HEK293 (cell line): ENCODE results near the gene AK9.
"Not testable (repeated sequence)": the region's sequence is repeated elsewhere in the genome, so short reads cannot be mapped to it uniquely, and the experiment has no call there.

ENCODE experiments used
- CTCF ChIA-PET: fragments of 350-600 bp; formaldehyde crosslinking; extraction: SDS; loops from one replicate; lab custom pipeline; 2021; ENCODE audit warnings: antibody characterized with exemption; lab: Yijun Ruan, JAX
- POLR2A ChIA-PET: fragments of 300-600 bp; formaldehyde crosslinking; extraction: SDS; loops from one replicate; lab custom pipeline; 2020; ENCODE audit warnings: antibody characterized with exemption, inconsistent platforms; lab: Yijun Ruan, JAX
- H3K27ac ChIP-seq: fragments of 200-500 bp; sonication (Bioruptor generic); 2 replicates; pipeline ENCODE4 v1.5.1; 2014; ENCODE audit warnings: low read depth, low read length, control low read depth, inconsistent platforms; ENCODE audit errors: extremely low read depth
- H3K36me3 ChIP-seq, 2 experiments: fragments of 200-500 bp in 1 of 2; sonication (Bioruptor generic) in 1 of 2; 1 replicate in 1 of 2; 2 replicates in 1 of 2; pipeline ENCODE4 v1.5.1; 2014 to 2017; ENCODE audit warnings: inconsistent platforms in 2 of 2, low read length in 2 of 2; ENCODE audit not compliant: control insufficient read depth in 2 of 2, insufficient read depth in 1 of 2
- H3K4me1 ChIP-seq: fragments of 200-500 bp; sonication (Bioruptor generic); 2 replicates; pipeline ENCODE4 v1.5.1; 2014; ENCODE audit warnings: mild to moderate bottlenecking, low read length, inconsistent platforms; ENCODE audit not compliant: control insufficient read depth, insufficient read depth
- H3K4me3 ChIP-seq: 2 replicates; pipeline ENCODE4 v1.5.1; 2011; ENCODE audit warnings: low read depth, mild to moderate bottlenecking, control low read depth, low read length, moderate library complexity
- H3K9me3 ChIP-seq: fragments of 200-500 bp; sonication (Bioruptor generic); 2 replicates; pipeline ENCODE4 v1.5.1; 2014; ENCODE audit warnings: low read depth, low read length, inconsistent platforms; ENCODE audit not compliant: control insufficient read depth, insufficient read depth
- GLI4 ChIP-seq: fragments of 450-650 bp; formaldehyde crosslinking; IDR thresholded peaks from 2 replicates; pipeline ENCODE4 v1.5.1; 2016; ENCODE audit warnings: missing biosample characterization, missing genetic modification characterization
- PRDM1 ChIP-seq: fragments of 450-650 bp; formaldehyde crosslinking; IDR thresholded peaks from 2 replicates; pipeline ENCODE4; 2016; ENCODE audit warnings: missing biosample characterization, missing genetic modification characterization
- ZBTB21 ChIP-seq: fragments of 450-650 bp; formaldehyde crosslinking; IDR thresholded peaks from 2 replicates; pipeline ENCODE4 v1.5.1; 2017; ENCODE audit warnings: missing biosample characterization, missing genetic modification characterization
- ZBTB48 ChIP-seq: fragments of 450-650 bp; formaldehyde crosslinking; IDR thresholded peaks from 2 replicates; pipeline ENCODE4 v1.5.1; 2016; ENCODE audit warnings: missing biosample characterization, missing genetic modification characterization
- ZNF114 ChIP-seq: fragments of 450-650 bp; formaldehyde crosslinking; IDR thresholded peaks from 2 replicates; pipeline ENCODE4 v1.5.0; 2017; ENCODE audit warnings: missing biosample characterization, missing genetic modification characterization
- ZNF146 ChIP-seq: fragments of 450-650 bp; formaldehyde crosslinking; IDR thresholded peaks from 2 replicates; pipeline ENCODE4 v1.5.1; 2016; ENCODE audit warnings: missing biosample characterization, missing genetic modification characterization
- ZNF202 ChIP-seq: fragments of 450-650 bp; formaldehyde crosslinking; IDR thresholded peaks from 2 replicates; pipeline ENCODE4 v1.5.1; 2016; ENCODE audit warnings: missing biosample characterization, missing genetic modification characterization, borderline replicate concordance
- ZNF341 ChIP-seq: fragments of 450-650 bp; formaldehyde crosslinking; IDR thresholded peaks from 2 replicates; pipeline ENCODE4; 2016; ENCODE audit warnings: low read depth, missing biosample characterization, missing genetic modification characterization
- ZNF521 ChIP-seq: fragments of 450-650 bp; formaldehyde crosslinking; IDR thresholded peaks from 2 replicates; pipeline ENCODE4 v1.5.1; 2017; ENCODE audit warnings: missing biosample characterization, mild to moderate bottlenecking, missing genetic modification characterization
- ZNF596 ChIP-seq: fragments of 450-650 bp; IDR thresholded peaks from 2 replicates; pipeline ENCODE4 v1.5.0; 2018; ENCODE audit warnings: missing biosample characterization, mild to moderate bottlenecking, missing genetic modification characterization, moderate library complexity
- ZNF626 ChIP-seq: fragments of 450-650 bp; sonication (Bioruptor Pico); formaldehyde crosslinking; IDR thresholded peaks from 2 replicates; pipeline ENCODE4 v1.5.1; 2018; ENCODE audit warnings: missing biosample characterization, missing genetic modification characterization, inconsistent platforms
- TF ChIP-seq, protein P1 (sequence below): fragments of 450-650 bp; formaldehyde crosslinking; IDR thresholded peaks from 2 replicates; pipeline ENCODE4 v1.5.1; 2016; ENCODE audit warnings: missing biosample characterization, missing genetic modification characterization
- TF ChIP-seq, protein P2 (sequence below): fragments of 450-650 bp; formaldehyde crosslinking; IDR thresholded peaks from 2 replicates; pipeline ENCODE4 v1.5.1; 2016; ENCODE audit warnings: missing biosample characterization, missing genetic modification characterization
- TF ChIP-seq, protein P3 (sequence below): fragments of 450-650 bp; formaldehyde crosslinking; IDR thresholded peaks from 2 replicates; pipeline ENCODE4 v1.5.1; 2016; ENCODE audit warnings: missing biosample characterization, missing genetic modification characterization

Gene AK9

GRCh38 chr6:109736273-109737025, 45.4 kb upstream of the AK9 start:
- TF ChIP-seq PRDM1 (tag by site-specific recombination) (no peak), GLI4 (tag by site-specific recombination) (no peak), ZNF596 (tag by site-specific recombination) (no peak), ZBTB21 (no peak), ZNF114 (tag by site-specific recombination) (no peak), ZNF521 (tag by site-specific recombination) (no peak), ZNF341 (no peak), ZNF626 (no peak), ZBTB48 (tag by site-specific recombination) (no peak), ZNF202 (tag by site-specific recombination) (no peak)
- TF ChIP-seq, protein P1, sequence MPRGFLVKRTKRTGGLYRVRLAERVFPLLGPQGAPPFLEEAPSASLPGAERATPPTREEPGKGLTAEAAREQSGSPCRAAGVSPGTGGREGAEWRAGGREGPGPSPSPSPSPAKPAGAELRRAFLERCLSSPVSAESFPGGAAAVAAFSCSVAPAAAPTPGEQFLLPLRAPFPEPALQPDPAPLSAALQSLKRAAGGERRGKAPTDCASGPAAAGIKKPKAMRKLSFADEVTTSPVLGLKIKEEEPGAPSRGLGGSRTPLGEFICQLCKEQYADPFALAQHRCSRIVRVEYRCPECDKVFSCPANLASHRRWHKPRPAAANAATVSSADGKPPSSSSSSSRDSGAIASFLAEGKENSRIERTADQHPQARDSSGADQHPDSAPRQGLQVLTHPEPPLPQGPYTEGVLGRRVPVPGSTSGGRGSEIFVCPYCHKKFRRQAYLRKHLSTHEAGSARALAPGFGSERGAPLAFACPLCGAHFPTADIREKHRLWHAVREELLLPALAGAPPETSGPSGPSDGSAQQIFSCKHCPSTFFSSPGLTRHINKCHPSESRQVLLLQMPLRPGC (tag by site-specific recombination), result no peak
- TF ChIP-seq, protein P2, sequence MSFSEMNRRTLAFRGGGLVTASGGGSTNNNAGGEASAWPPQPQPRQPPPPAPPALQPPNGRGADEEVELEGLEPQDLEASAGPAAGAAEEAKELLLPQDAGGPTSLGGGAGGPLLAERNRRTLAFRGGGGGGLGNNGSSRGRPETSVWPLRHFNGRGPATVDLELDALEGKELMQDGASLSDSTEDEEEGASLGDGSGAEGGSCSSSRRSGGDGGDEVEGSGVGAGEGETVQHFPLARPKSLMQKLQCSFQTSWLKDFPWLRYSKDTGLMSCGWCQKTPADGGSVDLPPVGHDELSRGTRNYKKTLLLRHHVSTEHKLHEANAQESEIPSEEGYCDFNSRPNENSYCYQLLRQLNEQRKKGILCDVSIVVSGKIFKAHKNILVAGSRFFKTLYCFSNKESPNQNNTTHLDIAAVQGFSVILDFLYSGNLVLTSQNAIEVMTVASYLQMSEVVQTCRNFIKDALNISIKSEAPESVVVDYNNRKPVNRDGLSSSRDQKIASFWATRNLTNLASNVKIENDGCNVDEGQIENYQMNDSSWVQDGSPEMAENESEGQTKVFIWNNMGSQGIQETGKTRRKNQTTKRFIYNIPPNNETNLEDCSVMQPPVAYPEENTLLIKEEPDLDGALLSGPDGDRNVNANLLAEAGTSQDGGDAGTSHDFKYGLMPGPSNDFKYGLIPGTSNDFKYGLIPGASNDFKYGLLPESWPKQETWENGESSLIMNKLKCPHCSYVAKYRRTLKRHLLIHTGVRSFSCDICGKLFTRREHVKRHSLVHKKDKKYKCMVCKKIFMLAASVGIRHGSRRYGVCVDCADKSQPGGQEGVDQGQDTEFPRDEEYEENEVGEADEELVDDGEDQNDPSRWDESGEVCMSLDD, result no peak
- Histone ChIP-seq H3K4me3 (no peak overlapping the region), H3K27ac (no peak overlapping the region), H3K4me1 (no peaks in the 10 kb centered on the region), H3K9me3 (no peaks in the 10 kb centered on the region), H3K36me3 (peaks cover 0 to 30% of the 10 kb centered on the region in 2 experiments; a peak in 1 of 3 replicates)
- ChIA-PET POLR2A (no interaction called here), CTCF (interaction anchor here (1.7 kb wide), 1 partner anchor 303 kb away, joined by 4 read pairs; no protein-coding TSS in a partner anchor)

- CTCF ChIA-PET, result interaction anchor here (0.7 kb wide), 1 partner anchor 366 kb away, joined by 3 read pairs; no protein-coding TSS in a partner anchor
- H3K9me3 ChIP-seq, H3K4me3 ChIP-seq, H3K27ac ChIP-seq, POLR2A ChIA-PET, H3K36me3 ChIP-seq, H3K4me1 ChIP-seq: not testable (repeated sequence)
- peak; percentile 89; the same call in 1 of the 2 replicates for TF ChIP-seq ZNF146
- TF ChIP-seq, protein P3, sequence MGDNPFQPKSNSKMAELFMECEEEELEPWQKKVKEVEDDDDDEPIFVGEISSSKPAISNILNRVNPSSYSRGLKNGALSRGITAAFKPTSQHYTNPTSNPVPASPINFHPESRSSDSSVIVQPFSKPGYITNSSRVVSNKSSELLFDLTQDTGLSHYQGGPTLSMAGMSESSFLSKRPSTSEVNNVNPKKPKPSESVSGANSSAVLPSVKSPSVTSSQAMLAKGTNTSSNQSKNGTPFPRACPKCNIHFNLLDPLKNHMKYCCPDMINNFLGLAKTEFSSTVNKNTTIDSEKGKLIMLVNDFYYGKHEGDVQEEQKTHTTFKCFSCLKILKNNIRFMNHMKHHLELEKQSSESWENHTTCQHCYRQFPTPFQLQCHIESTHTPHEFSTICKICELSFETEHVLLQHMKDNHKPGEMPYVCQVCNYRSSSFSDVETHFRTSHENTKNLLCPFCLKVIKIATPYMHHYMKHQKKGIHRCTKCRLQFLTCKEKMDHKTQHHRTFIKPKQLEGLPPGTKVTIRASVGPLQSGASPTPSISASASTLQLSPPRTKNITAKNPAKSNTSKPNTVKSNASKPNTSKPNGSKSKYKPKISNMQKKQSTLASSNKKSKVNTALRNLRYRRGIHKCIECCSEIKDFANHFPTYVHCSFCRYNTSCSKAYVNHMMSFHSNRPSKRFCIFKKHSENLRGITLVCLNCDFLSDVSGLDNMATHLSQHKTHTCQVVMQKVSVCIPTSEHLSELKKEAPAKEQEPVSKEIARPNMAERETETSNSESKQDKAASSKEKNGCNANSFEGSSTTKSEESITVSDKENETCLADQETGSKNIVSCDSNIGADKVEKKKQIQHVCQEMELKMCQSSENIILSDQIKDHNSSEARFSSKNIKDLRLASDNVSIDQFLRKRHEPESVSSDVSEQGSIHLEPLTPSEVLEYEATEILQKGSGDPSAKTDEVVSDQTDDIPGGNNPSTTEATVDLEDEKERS (tag by site-specific recombination), result peak; percentile 60; the same call in 1 of the 2 replicates
Observed at GRCh38 chr6:109725250-109725649, 34.2 kb upstream of the AK9 start.
